Activated naive CD8-positive, alpha-beta T cell treated with anti-CD3 and anti-CD28 coated beads, Interleukin-2, amount 10 ng/mL, durations not matched to agents 7 days and 5 days (primary cell): Measurements from ENCODE around the gene GABRB3. TPM values are rescaled to one million over a fixed set of nuclear protein-coding genes. Genes with fewer than 3 reads are reported as not detected.

Source experiments
- ATAC-seq: fragments of 150-1000 bp; cut with Tn5 transposase; one replicate; pipeline ENCODE4 v1.10.0; 2021; ENCODE audit warnings: low read depth, moderate library complexity
- POLR2A ChIA-PET: fragments of 350-600 bp; sonication (Branson Sonifier 250); formaldehyde crosslinking; loops from one replicate; lab custom pipeline; 2021; ENCODE audit warnings: antibody characterized with exemption; lab: Charles Lee
- DNase-seq: peaks from one replicate; pipeline ENCODE4 v3.0.0; 2021
- H3K27ac Mint-ChIP-seq: one replicate; pipeline ENCODE4 v1.8.0; 2022; ENCODE audit warnings: mild to moderate bottlenecking, mixed read lengths
- H3K27me3 Mint-ChIP-seq: one replicate; pipeline ENCODE4 v1.8.0; 2022; ENCODE audit warnings: mild to moderate bottlenecking, moderate library complexity, mixed read lengths
- H3K36me3 Mint-ChIP-seq: one replicate; pipeline ENCODE4 v1.8.0; 2021; ENCODE audit warnings: mild to moderate bottlenecking, mixed read lengths
- H3K4me1 Mint-ChIP-seq: one replicate; pipeline ENCODE4 v1.8.0; 2021; ENCODE audit warnings: mixed read lengths
- H3K4me3 Mint-ChIP-seq: one replicate; pipeline ENCODE4 v1.8.0; 2022; ENCODE audit warnings: mild to moderate bottlenecking, moderate library complexity, mixed read lengths
- H3K9me3 Mint-ChIP-seq: one replicate; pipeline ENCODE4 v1.8.0; 2021; ENCODE audit warnings: mixed read lengths
- total RNA-seq, 2 experiments: library from RNA; stranded (reverse); gene quantifications; one replicate each; pipeline ENCODE4 v1.2.3, GENCODE V29; 2021

The GABRB3 gene
- total RNA-seq, 2 experiments from 2014 or later: not detected

DNA sequence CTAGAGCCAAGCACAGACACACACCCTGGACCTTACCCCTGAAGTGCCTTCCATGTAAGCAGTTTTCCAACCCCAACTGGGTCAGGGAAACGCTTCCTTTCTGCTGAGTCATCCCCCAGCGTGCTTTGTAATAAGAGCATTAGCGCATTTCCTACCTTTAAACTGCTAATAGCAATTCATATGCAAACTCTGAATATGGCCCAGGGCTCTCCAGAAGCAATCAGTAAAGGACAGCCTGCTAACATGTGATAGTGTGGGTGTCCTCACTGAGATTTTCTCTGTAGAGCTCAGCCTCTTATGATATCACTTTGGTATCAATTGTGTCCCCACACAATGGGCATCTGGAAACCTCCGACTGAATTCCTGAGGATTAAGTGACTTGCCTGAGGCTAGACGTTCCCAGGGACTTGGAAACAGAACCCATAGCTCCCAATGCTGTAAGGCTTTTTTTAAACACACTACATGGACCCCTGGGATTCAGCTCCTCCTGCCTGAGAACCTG lies 5.6 kb downstream of the GABRB3 start:
- peaks cover 12% of the 10 kb centered on the region for H3K27me3 Mint-ChIP-seq
- POLR2A ChIA-PET: no interaction called here
- DNase-seq: no peak
- peaks cover 2% of the 10 kb centered on the region for H3K9me3 Mint-ChIP-seq
- ATAC-seq: no peak
- H3K4me3 Mint-ChIP-seq: no peak overlapping the region
- no peaks in the 10 kb centered on the region for H3K36me3 Mint-ChIP-seq
- H3K27ac Mint-ChIP-seq: no peak overlapping the region
- H3K4me1 Mint-ChIP-seq: no peaks in the 10 kb centered on the region

DNA sequence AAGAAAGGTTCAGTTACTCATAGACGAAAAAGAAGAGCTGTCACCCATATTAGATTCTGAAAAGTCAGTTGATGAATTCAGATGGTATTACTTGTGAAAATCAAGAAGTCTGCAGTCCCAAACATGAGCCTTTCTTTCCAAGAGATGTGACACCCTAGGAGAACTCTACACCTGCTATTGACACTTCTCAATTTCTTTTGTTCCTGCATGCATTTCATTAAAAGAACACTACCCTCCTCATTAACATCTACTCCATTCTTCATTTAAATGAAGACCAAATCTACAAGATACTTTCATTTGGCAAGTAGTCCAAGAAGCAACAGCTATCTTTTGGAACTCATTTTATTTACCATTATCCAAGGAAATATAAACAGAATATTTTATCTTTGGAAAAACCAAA lies 6.6 kb downstream of the GABRB3 start:
- H3K27me3 Mint-ChIP-seq: peaks cover 5% of the 10 kb centered on the region
- no peak for DNase-seq
- no peak overlapping the region for H3K27ac Mint-ChIP-seq
- POLR2A ChIA-PET: no interaction called here
- no peaks in the 10 kb centered on the region for H3K4me1 Mint-ChIP-seq
- no peaks in the 10 kb centered on the region for H3K36me3 Mint-ChIP-seq
- peaks cover 2% of the 10 kb centered on the region for H3K9me3 Mint-ChIP-seq
- ATAC-seq: no peak
- H3K4me3 Mint-ChIP-seq: no peak overlapping the region

DNA sequence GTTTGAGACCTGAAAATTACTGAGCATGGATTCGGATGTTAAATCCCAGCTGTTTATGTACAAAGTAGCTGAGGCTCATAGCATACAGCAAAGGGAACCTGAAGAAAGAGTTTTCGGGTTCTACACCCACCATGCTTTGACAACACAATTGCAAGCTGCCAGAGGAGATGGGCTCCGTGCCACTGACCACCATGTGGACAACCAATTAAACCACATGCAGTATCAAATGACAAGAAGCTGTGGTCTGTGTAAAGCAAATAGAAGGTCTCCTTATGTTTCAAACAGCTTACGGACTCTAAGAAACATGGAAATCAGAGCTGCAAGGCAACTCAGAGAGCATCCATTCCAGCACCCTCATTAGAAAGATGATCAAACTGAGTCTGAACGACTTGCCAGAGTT lies 12.9 kb downstream of the GABRB3 start:
- no peaks in the 10 kb centered on the region for H3K4me1 Mint-ChIP-seq
- no peaks in the 10 kb centered on the region for H3K27me3 Mint-ChIP-seq
- ATAC-seq: no peak
- peaks cover 4% of the 10 kb centered on the region for H3K9me3 Mint-ChIP-seq
- H3K4me3 Mint-ChIP-seq: no peak overlapping the region
- H3K27ac Mint-ChIP-seq: no peak overlapping the region
- no peaks in the 10 kb centered on the region for H3K36me3 Mint-ChIP-seq
- POLR2A ChIA-PET: no interaction called here
- DNase-seq: no peak

DNA sequence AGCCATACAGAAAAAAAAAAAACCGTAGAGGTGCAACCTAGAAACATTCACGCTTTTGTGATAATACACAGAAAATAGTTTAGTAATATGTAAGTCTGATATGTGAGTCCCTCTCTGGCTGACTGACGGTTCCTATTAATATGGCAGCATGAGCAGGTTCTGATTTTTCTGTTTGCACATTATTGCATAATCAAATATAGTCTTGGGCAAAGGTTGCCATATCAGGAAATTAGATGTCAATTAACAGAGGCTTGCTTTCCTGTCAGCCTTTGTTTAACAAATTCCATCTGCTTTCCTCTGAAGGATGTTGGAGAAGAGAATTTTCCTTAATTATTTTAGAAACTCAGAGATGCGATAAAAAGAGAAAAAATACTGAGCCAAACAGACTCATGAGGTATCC lies 14.8 kb downstream of the GABRB3 start:
- H3K4me3 Mint-ChIP-seq: no peak overlapping the region
- no peak for DNase-seq
- H3K27ac Mint-ChIP-seq: no peak overlapping the region
- H3K4me1 Mint-ChIP-seq: no peaks in the 10 kb centered on the region
- POLR2A ChIA-PET: no interaction called here
- peaks cover 4% of the 10 kb centered on the region for H3K9me3 Mint-ChIP-seq
- no peak for ATAC-seq
- H3K36me3 Mint-ChIP-seq: no peaks in the 10 kb centered on the region
- H3K27me3 Mint-ChIP-seq: no peaks in the 10 kb centered on the region

DNA sequence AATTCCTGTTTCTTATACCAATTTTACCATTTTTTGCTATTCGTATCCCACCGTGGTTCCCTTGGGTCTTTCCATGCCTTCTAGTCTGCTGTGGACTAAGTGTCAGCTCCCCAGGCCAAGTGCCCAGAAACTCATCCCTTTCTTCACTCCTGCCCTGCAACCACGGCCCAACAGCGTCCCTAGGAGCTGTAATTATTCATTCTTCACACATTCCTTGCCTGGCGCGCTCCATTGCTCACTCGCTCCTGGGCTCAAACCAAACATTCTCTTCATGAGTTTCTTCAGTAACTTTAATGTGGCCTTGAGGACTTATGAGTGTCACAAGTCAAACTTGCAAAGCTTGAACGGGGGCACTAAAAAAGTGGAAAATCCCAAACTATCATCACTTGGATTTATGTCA lies 15.7 kb downstream of the GABRB3 start:
- H3K27ac Mint-ChIP-seq: no peak overlapping the region
- H3K4me1 Mint-ChIP-seq: no peaks in the 10 kb centered on the region
- no peak for ATAC-seq
- H3K4me3 Mint-ChIP-seq: no peak overlapping the region
- H3K9me3 Mint-ChIP-seq: peaks cover 5% of the 10 kb centered on the region
- no peak for DNase-seq
- POLR2A ChIA-PET: no interaction called here
- H3K27me3 Mint-ChIP-seq: no peaks in the 10 kb centered on the region
- no peaks in the 10 kb centered on the region for H3K36me3 Mint-ChIP-seq

DNA sequence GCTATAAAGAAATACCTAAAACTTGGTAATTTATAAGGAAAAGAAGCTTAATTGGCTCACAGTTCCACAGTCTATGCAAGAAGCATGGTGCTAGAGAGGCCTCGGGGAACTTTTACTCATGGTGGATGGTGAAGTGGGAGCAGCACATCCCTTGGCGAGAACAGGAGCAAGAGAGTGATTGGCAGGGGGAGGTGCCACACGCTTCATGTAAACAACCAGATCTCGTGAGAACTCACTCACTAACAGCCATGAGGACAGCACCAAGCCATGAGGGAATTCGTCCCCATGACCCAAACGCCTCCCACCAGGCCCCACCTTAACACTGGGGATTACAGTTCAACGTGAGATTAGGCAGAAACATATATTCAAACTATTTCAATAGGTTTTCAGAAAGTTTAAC lies 28.0 kb downstream of the GABRB3 start:
- Mint-ChIP-seq H3K36me3 (no peaks in the 10 kb centered on the region), H3K27me3 (no peaks in the 10 kb centered on the region), H3K4me3 (no peak overlapping the region), H3K4me1 (no peaks in the 10 kb centered on the region), H3K9me3 (peaks cover 2% of the 10 kb centered on the region), H3K27ac (no peak overlapping the region)
- ATAC-seq: no peak
- DNase-seq: no peak
- POLR2A ChIA-PET: no interaction called here

DNA sequence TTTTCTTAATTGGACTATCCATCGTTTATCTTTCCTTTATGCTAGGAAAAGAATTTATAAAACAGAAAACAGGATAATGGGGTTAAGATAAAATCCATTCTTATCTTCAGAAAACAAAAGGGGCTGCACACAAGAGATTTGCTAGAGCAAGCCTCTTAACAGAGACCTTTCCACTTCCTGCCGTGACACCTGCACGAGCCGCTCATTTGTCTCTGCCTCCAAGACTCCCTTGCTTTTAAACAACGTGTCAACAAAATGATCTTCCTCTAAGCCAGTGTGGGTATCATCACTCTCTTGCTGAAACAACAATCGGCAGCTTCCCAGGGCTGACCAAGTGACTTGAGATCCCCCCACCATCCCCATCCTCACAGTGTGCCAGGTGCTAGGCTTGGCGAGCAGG lies 33.1 kb downstream of the GABRB3 start:
- no peak for ATAC-seq
- POLR2A ChIA-PET: no interaction called here
- no peak overlapping the region for H3K4me3 Mint-ChIP-seq
- DNase-seq: no peak
- no peak overlapping the region for H3K27ac Mint-ChIP-seq
- no peaks in the 10 kb centered on the region for H3K36me3 Mint-ChIP-seq
- no peaks in the 10 kb centered on the region for H3K27me3 Mint-ChIP-seq
- peaks cover 3% of the 10 kb centered on the region for H3K9me3 Mint-ChIP-seq
- H3K4me1 Mint-ChIP-seq: no peaks in the 10 kb centered on the region

DNA sequence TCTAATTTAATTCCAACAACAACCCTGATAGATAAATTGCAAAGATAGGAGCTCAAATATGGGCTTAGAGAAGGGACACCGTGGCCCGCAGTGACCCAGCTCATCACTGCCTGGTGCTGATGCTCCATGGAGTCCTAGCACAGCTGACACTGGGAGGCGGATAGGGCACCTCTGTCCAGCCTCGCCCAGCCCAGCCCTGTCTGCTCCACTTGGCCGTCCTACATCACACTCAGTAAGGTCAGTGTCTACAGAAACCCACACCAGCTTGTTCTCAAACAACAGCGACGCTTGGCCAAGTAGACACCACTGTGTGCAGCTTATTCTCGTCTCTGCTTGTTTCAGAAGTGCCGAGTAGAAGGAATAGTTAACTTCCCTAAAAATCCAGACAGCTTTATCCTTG lies 33.9 kb downstream of the GABRB3 start:
- ATAC-seq: no peak
- POLR2A ChIA-PET: no interaction called here

DNA sequence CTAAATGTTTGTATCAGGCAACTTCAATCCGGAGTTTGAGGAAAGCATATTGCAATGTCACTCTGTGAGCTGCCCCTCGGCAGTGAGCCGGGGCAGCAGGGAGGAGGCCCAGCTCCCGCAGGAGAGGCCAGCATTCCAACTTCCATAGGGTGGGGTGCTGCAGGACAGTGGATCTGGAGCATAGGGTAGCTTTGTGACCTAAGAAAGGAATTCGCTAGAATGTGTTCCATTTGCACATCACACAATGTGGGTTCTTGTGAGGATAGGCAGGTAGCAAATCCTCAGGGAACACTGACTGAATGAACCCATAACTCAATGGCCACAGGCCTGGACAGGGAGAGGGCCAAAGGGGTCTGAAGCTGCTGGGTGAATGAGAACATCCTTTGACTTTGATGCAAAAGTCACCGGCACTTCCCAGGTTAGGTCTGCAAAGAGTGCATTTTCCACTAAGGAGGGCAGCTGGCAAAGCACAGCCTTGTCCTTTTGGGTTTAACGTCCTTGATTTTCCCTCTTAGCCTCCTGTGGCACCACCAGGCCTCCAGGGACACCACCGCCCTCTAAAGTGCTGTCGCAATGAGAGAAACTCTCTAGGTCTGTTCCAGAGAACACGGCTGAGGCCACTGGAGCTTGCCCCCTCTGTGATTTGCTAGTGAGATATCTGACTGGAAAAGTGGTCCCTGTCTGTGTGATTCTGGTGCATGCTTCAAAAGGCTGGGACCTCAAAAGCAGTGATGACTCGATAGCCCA lies 36.2 kb downstream of the GABRB3 start:
- no peak for DNase-seq
- Mint-ChIP-seq H3K4me3 (no peak overlapping the region), H3K9me3 (peaks cover 10% of the 10 kb centered on the region), H3K27me3 (no peaks in the 10 kb centered on the region), H3K36me3 (no peaks in the 10 kb centered on the region), H3K27ac (no peak overlapping the region), H3K4me1 (no peaks in the 10 kb centered on the region)
- no peak for ATAC-seq
- POLR2A ChIA-PET: no interaction called here

More for the DNA sequence above, 33.9 kb downstream of the GABRB3 start:
- Mint-ChIP-seq H3K4me1 (no peaks in the 10 kb centered on the region), H3K36me3 (no peaks in the 10 kb centered on the region), H3K4me3 (no peak overlapping the region), H3K27ac (no peak overlapping the region), H3K27me3 (no peaks in the 10 kb centered on the region), H3K9me3 (peaks cover 3% of the 10 kb centered on the region)
- DNase-seq: no peak

DNA sequence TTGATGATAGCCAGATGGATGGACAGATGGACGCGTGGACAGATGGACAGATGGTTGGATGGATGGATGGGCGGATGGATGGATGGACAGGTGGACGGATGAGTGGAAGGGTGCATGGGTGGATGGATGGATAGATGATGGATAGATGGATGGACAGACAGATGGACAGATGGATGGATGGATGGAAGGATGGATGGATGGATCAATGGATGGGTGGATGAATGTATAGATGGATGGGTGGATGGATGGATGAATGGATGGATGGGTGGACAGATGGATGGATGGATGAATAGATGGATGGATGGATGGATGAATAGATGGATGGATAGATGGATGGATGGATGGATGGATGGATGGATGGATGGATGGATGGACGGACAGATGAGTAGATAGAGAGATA lies 40.9 kb downstream of the GABRB3 start:
- Mint-ChIP-seq H3K9me3 (peaks cover 19% of the 10 kb centered on the region), H3K27me3 (no peaks in the 10 kb centered on the region), H3K36me3 (no peaks in the 10 kb centered on the region), H3K4me3 (no peak overlapping the region), H3K27ac (no peak overlapping the region), H3K4me1 (no peaks in the 10 kb centered on the region)
- DNase-seq (no peak), ATAC-seq (no peak)
- POLR2A ChIA-PET: no interaction called here

DNA sequence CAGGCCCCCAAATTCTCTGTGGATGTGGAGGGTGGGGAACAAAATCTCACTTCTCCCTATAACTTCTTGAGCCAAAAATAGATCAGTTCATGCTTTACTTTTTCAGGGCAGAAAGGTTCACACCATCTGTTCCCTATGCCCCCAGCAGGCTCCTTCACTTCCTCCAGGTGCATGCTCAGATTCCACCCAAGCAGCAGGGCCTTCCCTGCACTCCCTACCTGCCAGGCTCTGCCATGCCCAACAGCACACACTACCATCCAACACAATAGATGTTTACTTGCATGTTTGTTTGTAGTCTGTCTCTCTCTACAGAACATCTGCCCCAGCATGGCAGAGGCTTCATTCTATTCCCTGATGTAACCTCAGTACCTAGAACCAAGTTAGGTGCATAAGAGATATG lies 43.3 kb downstream of the GABRB3 start:
- POLR2A ChIA-PET: no interaction called here
- H3K4me1 Mint-ChIP-seq: no peaks in the 10 kb centered on the region
- no peaks in the 10 kb centered on the region for H3K27me3 Mint-ChIP-seq

DNA sequence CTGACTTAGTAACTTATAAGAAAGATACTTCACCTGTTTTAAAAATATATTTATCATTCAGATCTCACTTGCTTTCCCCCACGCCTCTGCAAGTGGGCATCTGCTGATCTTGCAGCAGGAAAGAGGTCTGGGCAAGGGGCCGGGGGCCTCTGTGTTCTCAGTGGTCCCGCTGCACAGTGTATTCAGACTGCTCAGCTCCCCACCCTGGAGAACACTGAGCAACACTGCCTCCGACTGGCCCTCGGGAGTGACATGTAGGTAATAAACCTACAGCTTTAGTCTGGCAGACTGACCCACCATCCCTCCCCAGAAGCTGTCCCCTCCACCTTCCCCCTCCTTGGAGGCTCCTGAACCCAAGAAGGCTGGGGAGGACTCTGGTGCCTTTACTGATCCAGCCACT lies 43.8 kb downstream of the GABRB3 start:
- DNase-seq: no peak
- no peaks in the 10 kb centered on the region for H3K27me3 Mint-ChIP-seq
- H3K4me3 Mint-ChIP-seq: no peak overlapping the region
- no peaks in the 10 kb centered on the region for H3K36me3 Mint-ChIP-seq
- H3K9me3 Mint-ChIP-seq: peaks cover 21% of the 10 kb centered on the region
- no peaks in the 10 kb centered on the region for H3K4me1 Mint-ChIP-seq
- POLR2A ChIA-PET: no interaction called here
- no peak for ATAC-seq
- no peak overlapping the region for H3K27ac Mint-ChIP-seq

More for the DNA sequence above, 43.3 kb downstream of the GABRB3 start:
- peaks cover 21% of the 10 kb centered on the region for H3K9me3 Mint-ChIP-seq
- DNase-seq (no peak), ATAC-seq (no peak)
- H3K4me3 Mint-ChIP-seq: no peak overlapping the region
- H3K27ac Mint-ChIP-seq: no peak overlapping the region
- H3K36me3 Mint-ChIP-seq: no peaks in the 10 kb centered on the region

DNA sequence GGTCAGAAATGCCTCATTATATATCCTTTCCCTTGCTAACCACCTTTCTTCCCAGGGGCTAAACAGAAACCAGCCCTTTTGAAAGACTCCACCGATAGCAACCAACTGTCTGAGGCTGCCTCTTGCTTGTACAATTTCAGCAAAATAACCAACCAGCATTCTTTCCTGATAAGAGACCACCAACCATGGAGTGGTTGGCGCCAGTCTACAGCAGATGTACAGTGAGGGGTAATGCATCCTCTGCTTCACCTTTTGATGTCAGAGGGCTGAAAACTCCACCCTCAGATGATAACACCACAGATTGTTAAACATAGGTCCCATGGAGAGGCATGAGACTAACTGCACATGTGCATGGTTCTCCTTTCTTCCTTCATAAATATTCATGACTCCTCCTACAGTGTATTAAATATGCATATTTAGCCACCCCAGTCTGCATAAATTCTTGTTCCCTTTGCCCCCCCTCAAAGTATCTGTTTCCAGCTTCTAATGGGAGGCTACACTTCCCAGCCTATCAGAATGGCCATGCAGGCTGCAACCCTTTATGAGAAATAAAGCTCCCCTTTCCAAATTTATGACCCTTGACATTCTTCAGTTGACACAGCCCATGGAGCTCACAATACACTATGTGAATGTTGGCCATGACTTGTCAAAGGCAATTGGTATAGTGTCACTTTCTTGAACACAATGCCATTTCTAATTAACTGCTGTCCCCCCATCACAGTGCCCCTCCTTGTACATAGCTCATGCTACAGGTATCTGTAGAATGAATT lies 48.3 kb downstream of the GABRB3 start:
- no peaks in the 10 kb centered on the region for H3K27me3 Mint-ChIP-seq
- H3K4me3 Mint-ChIP-seq: no peak overlapping the region
- POLR2A ChIA-PET: no interaction called here
- ATAC-seq (no peak), DNase-seq (no peak)
- H3K27ac Mint-ChIP-seq: no peak overlapping the region
- peaks cover 7% of the 10 kb centered on the region for H3K9me3 Mint-ChIP-seq
- no peaks in the 10 kb centered on the region for H3K4me1 Mint-ChIP-seq
- no peaks in the 10 kb centered on the region for H3K36me3 Mint-ChIP-seq

DNA sequence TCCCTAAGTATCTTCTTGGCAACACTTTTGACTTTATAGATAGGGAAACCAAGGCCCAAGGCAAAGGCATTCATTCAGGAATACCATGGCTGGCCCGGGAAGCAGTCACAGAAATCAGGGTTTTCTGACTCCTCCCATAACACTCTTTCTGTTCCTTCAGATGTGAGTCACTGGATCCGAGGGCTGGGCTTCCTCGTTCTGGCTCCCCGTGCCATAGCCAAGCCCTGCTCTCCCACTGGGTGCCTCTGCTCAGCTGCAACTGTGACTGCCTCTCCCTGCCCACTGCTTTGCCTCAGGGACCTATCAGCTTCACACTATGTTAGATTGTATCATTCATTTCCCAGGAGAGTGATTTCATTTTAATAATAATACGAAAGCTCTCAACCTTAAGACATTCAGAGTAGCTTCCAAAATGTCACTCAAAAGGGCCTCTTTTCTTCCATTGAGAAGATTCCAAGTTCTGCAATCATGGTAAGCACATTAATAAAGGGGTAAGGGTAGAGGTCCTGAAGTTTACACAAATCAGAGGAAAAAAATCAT lies 50.2 kb downstream of the GABRB3 start:
- no peaks in the 10 kb centered on the region for H3K27me3 Mint-ChIP-seq
- ATAC-seq (no peak), DNase-seq (no peak)
- H3K4me3 Mint-ChIP-seq: no peak overlapping the region
- H3K27ac Mint-ChIP-seq: no peak overlapping the region
- peaks cover 5% of the 10 kb centered on the region for H3K9me3 Mint-ChIP-seq
- POLR2A ChIA-PET: no interaction called here
- H3K36me3 Mint-ChIP-seq: no peaks in the 10 kb centered on the region
- no peaks in the 10 kb centered on the region for H3K4me1 Mint-ChIP-seq
